Measurements from ENCODE around the gene NCAPH2.
A peak's percentile ranks its signal among the peaks of the same experiment; 100 is the strongest.

The NCAPH2 gene

GRCh38 chr22:50490531-50491308 is 17.3 kb upstream of the NCAPH2 start:
- DNase-seq: no peak

GRCh38 chr22:50497093-50497492 is 10.9 kb upstream of the NCAPH2 start:
- no peak for DNase-seq

GRCh38 chr22:50498322-50498890 is 9.6 kb upstream of the NCAPH2 start:
- peak; percentile 67 to 68 for DNase-seq

GRCh38 chr22:50500452-50500851 is 7.6 kb upstream of the NCAPH2 start:
- DNase-seq: no peak

GRCh38 chr22:50502096-50502495 is 5.9 kb upstream of the NCAPH2 start:
- DNase-seq: no peak

- no peak for DNase-seq
These were observed 5.2 kb upstream of the NCAPH2 start for GRCh38 chr22:50502628-50503474.

GRCh38 chr22:50503475-50504145 is 4.4 kb upstream of the NCAPH2 start:
- no peak for DNase-seq

- no peak for DNase-seq
These were observed 3.4 kb upstream of the NCAPH2 start for GRCh38 chr22:50504369-50505211.

GRCh38 chr22:50505276-50505775 is 2.7 kb upstream of the NCAPH2 start:
- no peak for DNase-seq

GRCh38 chr22:50505776-50506610 is 2.0 kb upstream of the NCAPH2 start:
- no peak for DNase-seq

GRCh38 chr22:50506611-50507420 is 1.2 kb upstream of the NCAPH2 start:
- no peak for DNase-seq

- DNase-seq: peak; percentile 92 to 96
These were observed 518 bp upstream of the NCAPH2 start, which contains the start of gene LMF2 for GRCh38 chr22:50507421-50507990. LMF2 (minus strand) TSS chr22:50507702; CDS start chr22:50507675, 27 bp downstream.

- no peak for DNase-seq
These were observed 873 bp downstream of the NCAPH2 start for GRCh38 chr22:50508897-50509296.

- DNase-seq: no peak
These were observed 5.2 kb downstream of the NCAPH2 start for GRCh38 chr22:50513175-50513574.

GRCh38 chr22:50516068-50516467 is 8.0 kb downstream of the NCAPH2 start:
- no peak for DNase-seq

GRCh38 chr22:50516891-50517290 is 8.9 kb downstream of the NCAPH2 start:
- DNase-seq: no peak

- DNase-seq: no peak
These were observed 9.7 kb downstream of the NCAPH2 start for GRCh38 chr22:50517495-50518260.

- no peak for DNase-seq
These were observed 10.6 kb downstream of the NCAPH2 start for GRCh38 chr22:50518606-50519005.

- DNase-seq: no peak
These were observed 11.1 kb downstream of the NCAPH2 start for GRCh38 chr22:50519151-50519550.

Measured in stimulated activated CD4-positive, alpha-beta T cell treated with anti-CD3 and anti-CD28 coated beads, Interleukin-2, amount 100 ng/mL, for 48 hours (primary cell).